H9 (cell line): Measurements from ENCODE around the gene HADH. TPM values are rescaled to one million over a fixed set of nuclear protein-coding genes. Genes with fewer than 3 reads are reported as not detected.

Experiments used
- DNase-seq: peaks from one replicate; pipeline ENCODE4 v3.0.0-alpha.2; 2017
- H2AFZ ChIP-seq: one replicate; pipeline ENCODE4 v1.6.1; 2013; ENCODE audit warnings: mild to moderate bottlenecking, low read length, control low read depth, moderate library complexity
- H2AK5ac ChIP-seq: 2 replicates; pipeline ENCODE4 v1.6.1; 2013; ENCODE audit warnings: low read length, control low read depth, mixed read lengths; ENCODE audit not compliant: insufficient read length
- H2BK120ac ChIP-seq: one replicate; pipeline ENCODE4 v1.6.1; 2013; ENCODE audit warnings: low read depth, mild to moderate bottlenecking, low read length, control low read depth, inconsistent platforms; ENCODE audit not compliant: poor library complexity, severe bottlenecking
- H2BK12ac ChIP-seq: 2 replicates; pipeline ENCODE4 v1.6.1; 2013; ENCODE audit warnings: low read length, control low read depth, mixed read lengths, low read depth; ENCODE audit not compliant: insufficient read length
- H2BK15ac ChIP-seq: 2 replicates; pipeline ENCODE4 v1.6.1; 2013; ENCODE audit warnings: low read depth, low read length, control low read depth
- H2BK20ac ChIP-seq: one replicate; pipeline ENCODE4 v1.6.1; 2013; ENCODE audit warnings: low read depth, mild to moderate bottlenecking, low read length, control low read depth, inconsistent platforms; ENCODE audit not compliant: poor library complexity, severe bottlenecking
- H2BK5ac ChIP-seq: 2 replicates; pipeline ENCODE4 v1.6.1; 2013; ENCODE audit warnings: low read length, control low read depth, mixed read lengths; ENCODE audit not compliant: insufficient read length
- H3K14ac ChIP-seq: 2 replicates; pipeline ENCODE4 v1.6.1; 2013; ENCODE audit warnings: low read length, control low read depth; ENCODE audit not compliant: insufficient read depth
- H3K18ac ChIP-seq: 2 replicates; pipeline ENCODE4 v1.6.1; 2013; ENCODE audit warnings: low read depth, mild to moderate bottlenecking, mixed read lengths, low read length, control low read depth; ENCODE audit not compliant: insufficient read length
- H3K23ac ChIP-seq: 2 replicates; pipeline ENCODE4 v1.6.1; 2013; ENCODE audit warnings: low read length, control low read depth, mixed read lengths, low read depth; ENCODE audit not compliant: insufficient read length
- H3K23me2 ChIP-seq: 2 replicates; pipeline ENCODE4 v1.6.1; 2013; ENCODE audit warnings: low read depth, mild to moderate bottlenecking, mixed read lengths, low read length, control low read depth; ENCODE audit not compliant: insufficient read length, poor library complexity, severe bottlenecking
- H3K27ac ChIP-seq: 2 replicates; pipeline ENCODE4 v1.5.1; 2013; ENCODE audit warnings: low read length, control low read depth, mixed read lengths, low read depth; ENCODE audit not compliant: insufficient read length
- H3K27me3 ChIP-seq: 2 replicates; pipeline ENCODE4 v1.6.1; 2013; ENCODE audit warnings: low read length, control low read depth, inconsistent platforms; ENCODE audit not compliant: insufficient read depth
- H3K4ac ChIP-seq: 2 replicates; pipeline ENCODE4 v1.6.1; 2013; ENCODE audit warnings: low read depth, mild to moderate bottlenecking, control low read depth, inconsistent platforms, low read length, moderate library complexity
- H3K4me1 ChIP-seq: 2 replicates; pipeline ENCODE4 v1.6.1; 2013; ENCODE audit warnings: low read length, control low read depth, inconsistent platforms; ENCODE audit not compliant: insufficient read depth
- H3K4me2 ChIP-seq: 2 replicates; pipeline ENCODE4 v1.6.1; 2013; ENCODE audit warnings: low read length, control low read depth, mixed read lengths; ENCODE audit not compliant: insufficient read length, insufficient read depth
- H3K56ac ChIP-seq: 2 replicates; pipeline ENCODE4 v1.6.1; 2013; ENCODE audit warnings: low read depth, mild to moderate bottlenecking, mixed read lengths, low read length, control low read depth; ENCODE audit not compliant: insufficient read length
- H3K79me1 ChIP-seq: 2 replicates; pipeline ENCODE4 v1.6.1; 2013; ENCODE audit warnings: low read depth, mild to moderate bottlenecking, moderate library complexity, low read length, control low read depth, inconsistent platforms; ENCODE audit not compliant: insufficient read depth, poor library complexity, severe bottlenecking
- H3K79me2 ChIP-seq: 2 replicates; pipeline ENCODE4 v1.6.1; 2013; ENCODE audit warnings: low read length, control low read depth, inconsistent platforms; ENCODE audit not compliant: insufficient read depth
- H3K9ac ChIP-seq: 2 replicates; pipeline ENCODE4 v1.6.1; 2013; ENCODE audit warnings: low read length, control low read depth, mixed read lengths; ENCODE audit not compliant: insufficient read length; ENCODE audit errors: extremely low read depth
- H3K9me3 ChIP-seq: one replicate; pipeline ENCODE4 v1.6.1; 2013; ENCODE audit warnings: low read depth, low read length, inconsistent platforms; ENCODE audit not compliant: control insufficient read depth
- H3T11ph ChIP-seq: one replicate; pipeline ENCODE4 v1.6.1; 2013; ENCODE audit warnings: mild to moderate bottlenecking, low read length, control low read depth, inconsistent platforms
- H4K20me1 ChIP-seq: one replicate; pipeline ENCODE4 v1.6.1; 2013; ENCODE audit not compliant: control insufficient read depth, insufficient read length, insufficient read depth
- H4K5ac ChIP-seq: 2 replicates; pipeline ENCODE4 v1.6.1; 2013; ENCODE audit warnings: low read depth, mild to moderate bottlenecking, mixed read lengths, low read length, control low read depth; ENCODE audit not compliant: insufficient read length
- H4K8ac ChIP-seq: replicated peaks from 2 replicates; pipeline ENCODE4 v1.6.1; 2013; ENCODE audit warnings: low read length, control low read depth, mixed read lengths, low read depth; ENCODE audit not compliant: insufficient read length
- H4K91ac ChIP-seq: 2 replicates; pipeline ENCODE4 v1.6.1; 2013; ENCODE audit warnings: low read depth, mild to moderate bottlenecking, moderate library complexity, mixed read lengths, low read length, control low read depth; ENCODE audit not compliant: insufficient read length
- H3K27ac Mint-ChIP-seq, 3 experiments: 2 replicates in 2 of 3; 3 replicates in 1 of 3; pipeline ENCODE4 v1.8.0; 2020 to 2021; ENCODE audit warnings: mixed read lengths in 3 of 3, mild to moderate bottlenecking in 1 of 3, moderate library complexity in 1 of 3
- H3K27me3 Mint-ChIP-seq: 2 replicates; pipeline ENCODE4 v1.8.0; 2021; ENCODE audit warnings: low read depth, mild to moderate bottlenecking, moderate library complexity, mixed read lengths
- H3K36me3 Mint-ChIP-seq, 3 experiments: 2 replicates in 2 of 3; 3 replicates in 1 of 3; pipeline ENCODE4 v1.8.0; 2020 to 2021; ENCODE audit warnings: low read depth in 3 of 3, mixed read lengths in 3 of 3; ENCODE audit not compliant: insufficient read depth in 1 of 3
- H3K4me1 Mint-ChIP-seq, 2 experiments: 2 replicates each; pipeline ENCODE4 v1.8.0; 2020; ENCODE audit warnings: mixed read lengths in 2 of 2
- H3K4me3 Mint-ChIP-seq, 2 experiments: 2 replicates in 1 of 2; 3 replicates in 1 of 2; pipeline ENCODE4 v1.8.0; 2020 to 2021; ENCODE audit warnings: mild to moderate bottlenecking in 2 of 2, mixed read lengths in 2 of 2, moderate library complexity in 1 of 2
- H3K9me3 Mint-ChIP-seq, 2 experiments: 2 replicates in 1 of 2; 3 replicates in 1 of 2; pipeline ENCODE4 v1.8.0; 2020; ENCODE audit warnings: mild to moderate bottlenecking in 2 of 2, mixed read lengths in 2 of 2, moderate library complexity in 1 of 2
- CTCF ChIP-seq: fragments of 200-600 bp; sonication (generic); conservative IDR thresholded peaks from 3 replicates; pipeline ENCODE4 v1.8.0; 2021; ENCODE audit warnings: antibody characterized with exemption, mild to moderate bottlenecking
- WGBS: extraction: QIAGEN DNeasy Blood & Tissue Kit; methylation state at CpG from one replicate; pipeline ENCODE4 v1.1.7; 2013; ENCODE audit warnings: missing lambda C conversion rate, low lambda C conversion rate, mixed read lengths; ENCODE audit not compliant: insufficient read length; ENCODE audit errors: extremely low coverage; 5-methylcytosine and 5-hydroxymethylcytosine counted together
- total RNA-seq: library from RNA; stranded (reverse); gene quantifications from 2 replicates; pipeline ENCODE4 v1.2.1, GENCODE V29; 2021

HADH gene
- total RNA-seq, 1 experiment from 2014 or later = 44.4 TPM

GRCh38 chr4:107999932-108000539 is 10.3 kb downstream of the HADH start:
- H3K4me3 Mint-ChIP-seq = no peak overlapping the region
- H4K8ac ChIP-seq = no peak overlapping the region
- no peak overlapping the region for H4K5ac ChIP-seq
- no peak for TF ChIP-seq CTCF
- no peaks in the 10 kb centered on the region for H4K20me1 ChIP-seq
- H3K4me2 ChIP-seq = no peak overlapping the region
- no peak overlapping the region for H4K91ac ChIP-seq
- H3K9me3 ChIP-seq = peaks cover 4% of the 10 kb centered on the region
- H2BK15ac ChIP-seq = no peak overlapping the region
- H3K27me3 ChIP-seq = no peaks in the 10 kb centered on the region
- H3K18ac ChIP-seq = no peak overlapping the region
- no peak overlapping the region for H3K27ac Mint-ChIP-seq
- H3K4me1 ChIP-seq = peaks cover 5% of the 10 kb centered on the region; the same call in 1 of the 2 replicates
- no peak for DNase-seq
- peaks cover 1% of the 10 kb centered on the region; the same call in 1 of the 2 replicates for H3K79me2 ChIP-seq
- H3K4ac ChIP-seq = no peak overlapping the region
- no peak overlapping the region for H3K27ac ChIP-seq
- no peak overlapping the region for H2BK120ac ChIP-seq
- H3K36me3 Mint-ChIP-seq = peaks cover 39 to 76% (median 54%) of the 10 kb centered on the region in 3 experiments
- H3K14ac ChIP-seq = no peak overlapping the region
- no peak overlapping the region for H3K9ac ChIP-seq
- no peak overlapping the region for H3T11ph ChIP-seq
- peaks cover 12% of the 10 kb centered on the region for H3K79me1 ChIP-seq
- H2AK5ac ChIP-seq = no peak overlapping the region
- H2AFZ ChIP-seq = no peak overlapping the region
- H3K4me1 Mint-ChIP-seq = peaks cover 15 to 18% of the 10 kb centered on the region in 2 experiments
- no peak overlapping the region for H3K56ac ChIP-seq
- WGBS = no CpG with 5 or more reads among the region's 2 CpGs
- H2BK20ac ChIP-seq = no peak overlapping the region
- no peak overlapping the region for H3K23ac ChIP-seq
- H3K9me3 Mint-ChIP-seq = peaks cover 14 to 17% of the 10 kb centered on the region in 2 experiments
- H2BK12ac ChIP-seq = no peak overlapping the region
- H3K23me2 ChIP-seq = no peaks in the 10 kb centered on the region
- H3K27me3 Mint-ChIP-seq = no peaks in the 10 kb centered on the region
- H2BK5ac ChIP-seq = no peak overlapping the region
